K562 (cell line): Measurements from ENCODE around the gene ZMYND8. TPM values are rescaled to one million over a fixed set of nuclear protein-coding genes. Genes with fewer than 3 reads are reported as not detected.

ENCODE experiments used
- ATAC-seq: fragments of 200-7000 bp; cut with Tn5 transposase; 3 replicates; pipeline ENCODE4 v1.9.1; 2020; ENCODE audit warnings: moderate library complexity
- BruUV-seq: library from RNA; stranded (reverse); fragments of 400-500 nt; replicated peaks from 2 replicates; lab custom pipeline; 2021; lab: Mats Ljungman, UMichigan
- CTCF ChIA-PET: fragments of 300-600 bp; formaldehyde crosslinking; extraction: SDS; loops from one replicate; lab custom pipeline; 2021; ENCODE audit warnings: low intra/inter-chr PET ratio; lab: Yijun Ruan, JAX
- POLR2A ChIA-PET: fragments of 300-600, 350-650 bp; sonication (Branson Sonifier 250); formaldehyde crosslinking; extraction: SDS; loops from one replicate; lab custom pipeline; 2021; ENCODE audit warnings: antibody characterized with exemption, inconsistent platforms; lab: Yijun Ruan, JAX
- DNase-seq, 4 experiments: peaks; one replicate each; pipeline versions ENCODE4 v3.0.0 to v3.0.0-alpha.2; 2011 to 2018; ENCODE audit warnings: low spot score in 3 of 4, mixed read lengths in 3 of 4; ENCODE audit errors: extremely low read depth in 1 of 4
- FAIRE-seq: peaks from 2 replicates; lab custom pipeline; 2011; peaks lifted over from hg19 to GRCh38; lab: Jason Lieb, UNC
- H2AFZ ChIP-seq: 2 replicates; pipeline ENCODE4 v1.6.0; 2011; ENCODE audit warnings: low read depth, low read length, control low read depth, inconsistent platforms
- H3K27ac ChIP-seq: fragments of 200-600 bp; 3 replicates; pipeline ENCODE4 v1.8.0; 2011; ENCODE audit warnings: low read depth, mild to moderate bottlenecking, control low read depth, inconsistent platforms, low read length, moderate library complexity, mixed read lengths; ENCODE audit errors: extremely low read depth
- H3K27me3 ChIP-seq, 2 experiments: fragments of 300-600 bp in 1 of 2; 2 replicates in 1 of 2; 3 replicates in 1 of 2; pipeline versions ENCODE4 v1.6.0 to v1.8.0; 2011; ENCODE audit warnings: inconsistent platforms in 2 of 2, low read length in 2 of 2, mild to moderate bottlenecking in 1 of 2, mixed read lengths in 1 of 2, moderate library complexity in 1 of 2; ENCODE audit not compliant: control insufficient read depth in 2 of 2, insufficient read depth in 2 of 2
- H3K36me3 ChIP-seq: fragments of 300-600 bp; 3 replicates; pipeline ENCODE4 v1.8.0; 2011; ENCODE audit warnings: mild to moderate bottlenecking, low read length, inconsistent platforms; ENCODE audit not compliant: control insufficient read depth, insufficient read depth
- H3K4me1 ChIP-seq, 2 experiments: fragments of 200-600 bp in 1 of 2; replicated peaks in 1 of 2; 2 replicates in 1 of 2; 3 replicates in 1 of 2; pipeline versions ENCODE4 v1.5.1 to v1.8.0; 2011; ENCODE audit warnings: inconsistent platforms in 2 of 2, low read length in 2 of 2, mild to moderate bottlenecking in 1 of 2, mixed read lengths in 1 of 2, moderate library complexity in 1 of 2; ENCODE audit not compliant: control insufficient read depth in 2 of 2, insufficient read depth in 2 of 2
- H3K4me2 ChIP-seq: 2 replicates; pipeline ENCODE4 v1.6.1; 2011; ENCODE audit warnings: low read length, control low read depth, inconsistent platforms, mixed read lengths; ENCODE audit not compliant: insufficient read depth
- H3K4me3 ChIP-seq: fragments of 200-600 bp; sonication (generic), shearing (Covaris generic); 2 replicates; pipeline ENCODE4 v1.5.1; 2016; ENCODE audit warnings: control low read depth, inconsistent platforms
- H3K79me2 ChIP-seq: fragments of 200-600 bp; 3 replicates; pipeline ENCODE4 v1.8.0; 2011; ENCODE audit warnings: low read length, inconsistent platforms; ENCODE audit not compliant: control insufficient read depth, insufficient read depth
- H3K9ac ChIP-seq, 2 experiments: 2 replicates each; pipeline versions ENCODE4 v1.6.0 to v1.6.1; 2011; ENCODE audit warnings: low read depth in 2 of 2, low read length in 2 of 2, control low read depth in 1 of 2, inconsistent platforms in 1 of 2, mild to moderate bottlenecking in 1 of 2, mixed read lengths in 1 of 2; ENCODE audit not compliant: insufficient read depth in 1 of 2
- H3K9me1 ChIP-seq: one replicate; pipeline ENCODE4 v1.6.0; 2011; ENCODE audit warnings: inconsistent platforms, mild to moderate bottlenecking, low read length, moderate library complexity; ENCODE audit not compliant: control insufficient read depth, insufficient read depth
- H3K9me3 ChIP-seq: replicated peaks from 2 replicates; pipeline ENCODE4 v1.5.1; 2011; ENCODE audit warnings: low read depth, low read length, inconsistent platforms; ENCODE audit not compliant: control insufficient read depth, insufficient read depth
- H4K20me1 ChIP-seq: replicated peaks from 2 replicates; pipeline ENCODE4 v1.6.1; 2011; ENCODE audit warnings: low read length, inconsistent platforms, mixed read lengths; ENCODE audit not compliant: control insufficient read depth, insufficient read depth
- C11orf30 ChIP-seq: fragments of 450-650 bp; IDR thresholded peaks from 2 replicates; pipeline ENCODE4 v1.6.1; 2016; ENCODE audit warnings: low read depth, mild to moderate bottlenecking
- HMBOX1 ChIP-seq: sonication (generic); IDR thresholded peaks from 2 replicates; pipeline ENCODE4 v1.6.1; 2016
- ZNF316 ChIP-seq: fragments of 450-650 bp; IDR thresholded peaks from 2 replicates; pipeline ENCODE4 v1.6.1; 2016
- WGBS: fragments of 100-300 bp; shearing (Covaris generic); methylation state at CpG from one replicate; pipeline ENCODE4 v1.1.6; 2016; ENCODE audit warnings: low coverage, mixed read lengths; ENCODE audit not compliant: insufficient coverage; ENCODE audit errors: missing lambda C conversion rate; 5-methylcytosine and 5-hydroxymethylcytosine counted together
- in situ Hi-C: fragments of 300-500 bp; cut with MboI; formaldehyde crosslinking; loops from 4 replicates; pipeline ENCODE4 v1.15.0; 2018; ENCODE audit warnings: inconsistent platforms, mixed read lengths
- intact Hi-C: fragments of 100-400 bp; cut with micrococcal nuclease; formaldehyde crosslinking; loops from 2 replicates; pipeline ENCODE4 v1.14.2; 2022
- polyA plus RNA-seq, 8 experiments: library from polyadenylated mRNA; depleted of rRNA in 4 of 8; stranded (reverse) in 5 of 8; unstranded in 3 of 8; fragments of >200 nt; fragmentation: Nextera tagmentation in 2 of 8; fragmentation: Illumina TruSeq in 1 of 8; extraction: Ambion mirVana in 2 of 8; extraction: Trizol in 1 of 8; gene quantifications; 2 replicates each; pipeline versions ENCODE4 v1.2.1 to v1.2.3, GENCODE V29; 2011 to 2014; ENCODE audit warnings: inconsistent platforms in 1 of 8, missing spikeins in 1 of 8
- total RNA-seq, 7 experiments: library from RNA; depleted of rRNA in 6 of 7; stranded (reverse); fragments of >200 nt in 6 of 7; fragmentation: Illumina TruSeq in 2 of 7; extraction: Trizol in 2 of 7; gene quantifications; 2 replicates each; pipeline versions ENCODE4 v1.2.1 to v1.2.3, GENCODE V29; 2011 to 2021; ENCODE audit warnings: low replicate concordance in 1 of 7
- TF ChIP-seq, protein P1 (sequence below), 3 experiments: fragments of 200-800 bp in 1 of 3; fragments of 250-450 bp in 1 of 3; fragments of 450-650 bp in 1 of 3; sonication (Bioruptor Pico) in 1 of 3; sonication (Bioruptor generic) in 1 of 3; formaldehyde crosslinking in 1 of 3; IDR thresholded peaks; 2 replicates each; pipeline versions ENCODE4 v1.6.1 to v1.8.0; 2016 to 2022; ENCODE audit warnings: mild to moderate bottlenecking in 2 of 3, missing genetic modification characterization in 2 of 3, missing compliant biosample characterization in 1 of 3, moderate library complexity in 1 of 3
- TF ChIP-seq, protein P2 (sequence below), 2 experiments: fragments of 450-650 bp in 1 of 2; IDR thresholded peaks; 2 replicates each; pipeline ENCODE4 v1.6.1; 2011 to 2017; ENCODE audit warnings: low read depth in 2 of 2, antibody characterized with exemption in 1 of 2, borderline replicate concordance in 1 of 2, low read length in 1 of 2, mild to moderate bottlenecking in 1 of 2, mixed read lengths in 1 of 2; ENCODE audit not compliant: control insufficient read depth in 1 of 2

ZMYND8 gene
- total and polyA plus RNA-seq, 9 of the 15 experiments (the other 6 are each of a cell fraction or from before 2014, with no cell fraction given), result 31.8 to 148 (median 71.9) TPM

GRCh38 chr20:47212606-47213207 is 143.8 kb downstream of the ZMYND8 start:
- ATAC-seq, result no peak
- no peak for DNase-seq
- FAIRE-seq, result no peak
- 74% methylated on average over 9 of the region's 9 CpGs for WGBS
- no peak overlapping the region for H3K9ac ChIP-seq
- no peaks in the 10 kb centered on the region for H3K27me3 ChIP-seq
- intact Hi-C loops, result no loop called here
- peaks cover 39% of the 10 kb centered on the region for H3K79me2 ChIP-seq
- H3K36me3 ChIP-seq, result peaks cover 96% of the 10 kb centered on the region
- no peak for TF ChIP-seq HMBOX1
- TF ChIP-seq, protein P1, sequence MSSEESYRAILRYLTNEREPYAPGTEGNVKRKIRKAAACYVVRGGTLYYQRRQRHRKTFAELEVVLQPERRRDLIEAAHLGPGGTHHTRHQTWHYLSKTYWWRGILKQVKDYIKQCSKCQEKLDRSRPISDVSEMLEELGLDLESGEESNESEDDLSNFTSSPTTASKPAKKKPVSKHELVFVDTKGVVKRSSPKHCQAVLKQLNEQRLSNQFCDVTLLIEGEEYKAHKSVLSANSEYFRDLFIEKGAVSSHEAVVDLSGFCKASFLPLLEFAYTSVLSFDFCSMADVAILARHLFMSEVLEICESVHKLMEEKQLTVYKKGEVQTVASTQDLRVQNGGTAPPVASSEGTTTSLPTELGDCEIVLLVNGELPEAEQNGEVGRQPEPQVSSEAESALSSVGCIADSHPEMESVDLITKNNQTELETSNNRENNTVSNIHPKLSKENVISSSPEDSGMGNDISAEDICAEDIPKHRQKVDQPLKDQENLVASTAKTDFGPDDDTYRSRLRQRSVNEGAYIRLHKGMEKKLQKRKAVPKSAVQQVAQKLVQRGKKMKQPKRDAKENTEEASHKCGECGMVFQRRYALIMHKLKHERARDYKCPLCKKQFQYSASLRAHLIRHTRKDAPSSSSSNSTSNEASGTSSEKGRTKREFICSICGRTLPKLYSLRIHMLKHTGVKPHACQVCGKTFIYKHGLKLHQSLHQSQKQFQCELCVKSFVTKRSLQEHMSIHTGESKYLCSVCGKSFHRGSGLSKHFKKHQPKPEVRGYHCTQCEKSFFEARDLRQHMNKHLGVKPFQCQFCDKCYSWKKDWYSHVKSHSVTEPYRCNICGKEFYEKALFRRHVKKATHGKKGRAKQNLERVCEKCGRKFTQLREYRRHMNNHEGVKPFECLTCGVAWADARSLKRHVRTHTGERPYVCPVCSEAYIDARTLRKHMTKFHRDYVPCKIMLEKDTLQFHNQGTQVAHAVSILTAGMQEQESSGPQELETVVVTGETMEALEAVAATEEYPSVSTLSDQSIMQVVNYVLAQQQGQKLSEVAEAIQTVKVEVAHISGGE (CRISPR knock-in tag; IDR thresholded peaks at IDR 0.05), result peak in 1 of 3 experiments; percentile 50; a peak in 1 of 6 replicates
- TF ChIP-seq ZNF316, result peak; percentile 68
- TF ChIP-seq C11orf30, result peak; percentile 53; the same call in 1 of the 2 replicates
- TF ChIP-seq, protein P2, sequence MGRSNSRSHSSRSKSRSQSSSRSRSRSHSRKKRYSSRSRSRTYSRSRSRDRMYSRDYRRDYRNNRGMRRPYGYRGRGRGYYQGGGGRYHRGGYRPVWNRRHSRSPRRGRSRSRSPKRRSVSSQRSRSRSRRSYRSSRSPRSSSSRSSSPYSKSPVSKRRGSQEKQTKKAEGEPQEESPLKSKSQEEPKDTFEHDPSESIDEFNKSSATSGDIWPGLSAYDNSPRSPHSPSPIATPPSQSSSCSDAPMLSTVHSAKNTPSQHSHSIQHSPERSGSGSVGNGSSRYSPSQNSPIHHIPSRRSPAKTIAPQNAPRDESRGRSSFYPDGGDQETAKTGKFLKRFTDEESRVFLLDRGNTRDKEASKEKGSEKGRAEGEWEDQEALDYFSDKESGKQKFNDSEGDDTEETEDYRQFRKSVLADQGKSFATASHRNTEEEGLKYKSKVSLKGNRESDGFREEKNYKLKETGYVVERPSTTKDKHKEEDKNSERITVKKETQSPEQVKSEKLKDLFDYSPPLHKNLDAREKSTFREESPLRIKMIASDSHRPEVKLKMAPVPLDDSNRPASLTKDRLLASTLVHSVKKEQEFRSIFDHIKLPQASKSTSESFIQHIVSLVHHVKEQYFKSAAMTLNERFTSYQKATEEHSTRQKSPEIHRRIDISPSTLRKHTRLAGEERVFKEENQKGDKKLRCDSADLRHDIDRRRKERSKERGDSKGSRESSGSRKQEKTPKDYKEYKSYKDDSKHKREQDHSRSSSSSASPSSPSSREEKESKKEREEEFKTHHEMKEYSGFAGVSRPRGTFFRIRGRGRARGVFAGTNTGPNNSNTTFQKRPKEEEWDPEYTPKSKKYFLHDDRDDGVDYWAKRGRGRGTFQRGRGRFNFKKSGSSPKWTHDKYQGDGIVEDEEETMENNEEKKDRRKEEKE (IDR thresholded peaks at IDR 0.05; ENCODE audit: borderline replicate concordance in 1 of 2, control insufficient read depth in 1 of 2, low read depth in 2 of 2, low read length in 1 of 2), result no peak
- TF ChIP-seq, all 486 proteins: peak for 3
- Histone ChIP-seq H4K20me1 (peaks cover 22% of the 10 kb centered on the region; the same call in 1 of the 2 replicates), H3K9me1 (no peaks in the 10 kb centered on the region), H3K27ac (no peak overlapping the region), H3K4me1 (0 out of 5 replicates have a peak, but pooled peaks cover 0 to 5% of the 10 kb centered on the region in 2 experiments), H3K4me3 (no peak overlapping the region), H3K9me3 (no peaks in the 10 kb centered on the region), H2AFZ (no peak overlapping the region), H3K4me2 (no peak overlapping the region)
- in situ Hi-C loops, result no loop called here
- BruUV-seq, result no TSS peak
- POLR2A ChIA-PET, result interaction anchor here (1.4 kb wide), 1 partner anchor 31 kb away, joined by 3 read pairs; no protein-coding TSS in a partner anchor
- CTCF ChIA-PET, result no interaction called here
